Measurements from ENCODE around the gene CKLF. TPM values are rescaled to one million over a fixed set of nuclear protein-coding genes. Genes with fewer than 3 reads are reported as not detected.

Gene CKLF
- total and polyA plus RNA-seq, 2 experiments from 2014 or later: 64.2 to 108 TPM

- no peak for DNase-seq
- Histone ChIP-seq H3K36me3 (ENCODE audit: low read depth) (no peaks in the 10 kb centered on the region), H3K4me3 (no peak overlapping the region), H3K4me2 (ENCODE audit: unreplicated experiment) (no peak overlapping the region), H3K27ac (no peak overlapping the region), H3K4me1 (ENCODE audit: insufficient read depth) (no peaks in the 10 kb centered on the region), H3K27me3 (replicated peaks; ENCODE audit: insufficient read depth) (no peaks in the 10 kb centered on the region), H3K9ac (no peak overlapping the region), H3K9me2 (ENCODE audit: insufficient read depth) (no peaks in the 10 kb centered on the region), H3K79me2 (ENCODE audit: insufficient read depth) (no peaks in the 10 kb centered on the region), H4K20me1 (ENCODE audit: insufficient read depth) (no peaks in the 10 kb centered on the region), H3K9me3 (ENCODE audit: low read depth) (no peaks in the 10 kb centered on the region), H2AFZ (no peak overlapping the region), H3F3A (ENCODE audit: insufficient read depth) (no peaks in the 10 kb centered on the region)
- TF ChIP-seq EZH2 (IDR thresholded peaks at IDR 0.05; ENCODE audit: insufficient read depth, poor library complexity, severe bottlenecking) (no peak), EZH2phosphoT487 (IDR thresholded peaks at IDR 0.05; ENCODE audit: insufficient read depth, low read depth) (no peak)
- WGBS, 2 experiments (ENCODE audit: low coverage in 1 of 2, low lambda C conversion rate in 2 of 2, missing lambda C conversion rate in 2 of 2): 72 to 74% methylated on average over 5 of the region's 5 CpGs
- in situ Hi-C loops (cut with MboI): no loop called here
These were observed 44.8 kb downstream of the CKLF start for GRCh38 chr16:66596986-66597848.

GRCh38 chr16:66598111-66598510 lies 45.7 kb downstream of the CKLF start:
- no peak overlapping the region for H3K4me2 ChIP-seq (ENCODE audit: unreplicated experiment)
- in situ Hi-C loops (cut with MboI): no loop called here
- 94 to 95% methylated on average over 3 of the region's 3 CpGs for WGBS, 2 experiments (ENCODE audit: low coverage in 1 of 2, low lambda C conversion rate in 2 of 2, missing lambda C conversion rate in 2 of 2)
- no peak overlapping the region for H2AFZ ChIP-seq
- no peaks in the 10 kb centered on the region for H3K79me2 ChIP-seq (ENCODE audit: insufficient read depth)
- H3K36me3 ChIP-seq (ENCODE audit: low read depth): no peaks in the 10 kb centered on the region
- no peaks in the 10 kb centered on the region for H4K20me1 ChIP-seq (ENCODE audit: insufficient read depth)
- no peak for DNase-seq
- no peaks in the 10 kb centered on the region for H3F3A ChIP-seq (ENCODE audit: insufficient read depth)
- no peaks in the 10 kb centered on the region for H3K4me1 ChIP-seq (ENCODE audit: insufficient read depth)
- no peak overlapping the region for H3K4me3 ChIP-seq
- H3K9me3 ChIP-seq (ENCODE audit: low read depth): no peaks in the 10 kb centered on the region
- TF ChIP-seq EZH2 (IDR thresholded peaks at IDR 0.05; ENCODE audit: insufficient read depth, poor library complexity, severe bottlenecking) (no peak), EZH2phosphoT487 (IDR thresholded peaks at IDR 0.05; ENCODE audit: insufficient read depth, low read depth) (no peak)
- no peak overlapping the region for H3K9ac ChIP-seq
- H3K27me3 ChIP-seq (replicated peaks; ENCODE audit: insufficient read depth): no peaks in the 10 kb centered on the region
- H3K27ac ChIP-seq: no peak overlapping the region
- H3K9me2 ChIP-seq (ENCODE audit: insufficient read depth): no peaks in the 10 kb centered on the region

GRCh38 chr16:66599726-66600125 lies 47.4 kb downstream of the CKLF start:
- Histone ChIP-seq H4K20me1 (ENCODE audit: insufficient read depth) (no peaks in the 10 kb centered on the region), H3K36me3 (ENCODE audit: low read depth) (no peaks in the 10 kb centered on the region), H3K27me3 (replicated peaks; ENCODE audit: insufficient read depth) (no peaks in the 10 kb centered on the region), H3K79me2 (ENCODE audit: insufficient read depth) (no peaks in the 10 kb centered on the region), H3K9ac (no peak overlapping the region), H3K27ac (no peak overlapping the region), H3F3A (ENCODE audit: insufficient read depth) (no peaks in the 10 kb centered on the region), H3K4me2 (ENCODE audit: unreplicated experiment) (no peak overlapping the region), H2AFZ (no peak overlapping the region), H3K4me1 (ENCODE audit: insufficient read depth) (no peaks in the 10 kb centered on the region), H3K4me3 (no peak overlapping the region), H3K9me3 (ENCODE audit: low read depth) (no peaks in the 10 kb centered on the region), H3K9me2 (ENCODE audit: insufficient read depth) (no peaks in the 10 kb centered on the region)
- DNase-seq: no peak
- TF ChIP-seq EZH2 (IDR thresholded peaks at IDR 0.05; ENCODE audit: insufficient read depth, poor library complexity, severe bottlenecking) (no peak), EZH2phosphoT487 (IDR thresholded peaks at IDR 0.05; ENCODE audit: insufficient read depth, low read depth) (no peak)
- WGBS, 2 experiments (ENCODE audit: low coverage in 1 of 2, low lambda C conversion rate in 2 of 2, missing lambda C conversion rate in 2 of 2): 78 to 80% methylated on average over 4 of the region's 4 CpGs
- in situ Hi-C loops (cut with MboI): no loop called here

GRCh38 chr16:66600477-66600876 lies 48.1 kb downstream of the CKLF start:
- Histone ChIP-seq H3K36me3 (ENCODE audit: low read depth) (no peaks in the 10 kb centered on the region), H4K20me1 (ENCODE audit: insufficient read depth) (no peaks in the 10 kb centered on the region), H3K27me3 (replicated peaks; ENCODE audit: insufficient read depth) (no peaks in the 10 kb centered on the region), H3K27ac (no peak overlapping the region), H3K79me2 (ENCODE audit: insufficient read depth) (peaks cover 7% of the 10 kb centered on the region; the same call in 1 of the 2 replicates), H3K9ac (no peak overlapping the region), H3K4me1 (ENCODE audit: insufficient read depth) (no peaks in the 10 kb centered on the region), H3F3A (ENCODE audit: insufficient read depth) (no peaks in the 10 kb centered on the region), H3K4me3 (no peak overlapping the region), H2AFZ (no peak overlapping the region), H3K4me2 (ENCODE audit: unreplicated experiment) (no peak overlapping the region), H3K9me2 (ENCODE audit: insufficient read depth) (no peaks in the 10 kb centered on the region), H3K9me3 (ENCODE audit: low read depth) (no peaks in the 10 kb centered on the region)
- WGBS, 2 experiments (ENCODE audit: low coverage in 1 of 2, low lambda C conversion rate in 2 of 2, missing lambda C conversion rate in 2 of 2): 100% methylated on average over 1 of the region's 1 CpG
- in situ Hi-C loops (cut with MboI): no loop called here
- DNase-seq: no peak
- TF ChIP-seq EZH2 (IDR thresholded peaks at IDR 0.05; ENCODE audit: insufficient read depth, poor library complexity, severe bottlenecking): no peak
- no peak for TF ChIP-seq EZH2phosphoT487 (IDR thresholded peaks at IDR 0.05; ENCODE audit: insufficient read depth, low read depth)
